HG02610 (cell line): ENCODE measurements around the gene HDAC2.
"Not testable (repeated sequence)": the region's sequence is repeated elsewhere in the genome, so short reads cannot be mapped to it uniquely, and the experiment has no call there.

Experiments
- ATAC-seq: cut with Tn5 transposase; IDR thresholded peaks from one replicate; pipeline ENCODE4 v1.9.1; 2021; ENCODE audit warnings: mild to moderate bottlenecking, moderate library complexity; ENCODE audit not compliant: unreplicated experiment

Gene HDAC2

DNA sequence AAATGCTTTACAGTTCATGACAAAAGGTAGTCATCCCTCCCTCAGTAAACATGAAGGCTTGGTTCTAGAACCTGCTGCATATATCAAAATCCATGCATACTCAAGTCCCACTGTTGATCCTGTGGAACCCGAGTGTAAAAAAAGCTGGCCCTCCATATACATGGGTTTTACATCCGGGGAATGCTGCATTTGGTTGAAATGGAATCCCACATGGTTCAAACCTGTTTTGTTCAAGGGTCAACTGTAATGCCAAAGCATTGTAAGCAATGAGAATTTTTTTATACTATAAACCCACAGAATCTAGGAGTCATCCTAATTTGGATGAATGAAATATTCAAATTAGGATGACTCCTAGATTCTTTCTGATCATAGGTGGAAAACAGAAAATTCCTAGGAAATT lies 5.9 kb upstream of the HDAC2 start:
- no peak for ATAC-seq

DNA sequence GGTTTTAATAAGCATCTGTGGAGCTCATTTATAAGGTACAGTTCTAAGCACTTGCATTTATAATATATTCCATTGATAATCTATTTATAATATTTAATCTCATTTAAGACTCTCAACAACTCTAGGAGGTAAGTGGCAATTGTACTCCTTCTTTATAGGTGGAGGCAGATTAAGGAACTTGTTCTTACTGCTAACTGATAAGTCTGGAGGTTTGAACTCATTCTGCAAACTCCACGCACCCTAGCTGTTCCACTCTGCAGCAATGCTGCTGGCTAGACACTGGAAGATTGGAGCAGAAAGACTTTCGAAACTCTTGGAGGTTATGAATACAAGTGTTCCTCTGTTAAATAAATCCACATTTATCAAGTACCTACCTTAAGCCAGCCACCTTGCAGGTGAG lies 793 bp upstream of the HDAC2 start:
- no peak for ATAC-seq

DNA sequence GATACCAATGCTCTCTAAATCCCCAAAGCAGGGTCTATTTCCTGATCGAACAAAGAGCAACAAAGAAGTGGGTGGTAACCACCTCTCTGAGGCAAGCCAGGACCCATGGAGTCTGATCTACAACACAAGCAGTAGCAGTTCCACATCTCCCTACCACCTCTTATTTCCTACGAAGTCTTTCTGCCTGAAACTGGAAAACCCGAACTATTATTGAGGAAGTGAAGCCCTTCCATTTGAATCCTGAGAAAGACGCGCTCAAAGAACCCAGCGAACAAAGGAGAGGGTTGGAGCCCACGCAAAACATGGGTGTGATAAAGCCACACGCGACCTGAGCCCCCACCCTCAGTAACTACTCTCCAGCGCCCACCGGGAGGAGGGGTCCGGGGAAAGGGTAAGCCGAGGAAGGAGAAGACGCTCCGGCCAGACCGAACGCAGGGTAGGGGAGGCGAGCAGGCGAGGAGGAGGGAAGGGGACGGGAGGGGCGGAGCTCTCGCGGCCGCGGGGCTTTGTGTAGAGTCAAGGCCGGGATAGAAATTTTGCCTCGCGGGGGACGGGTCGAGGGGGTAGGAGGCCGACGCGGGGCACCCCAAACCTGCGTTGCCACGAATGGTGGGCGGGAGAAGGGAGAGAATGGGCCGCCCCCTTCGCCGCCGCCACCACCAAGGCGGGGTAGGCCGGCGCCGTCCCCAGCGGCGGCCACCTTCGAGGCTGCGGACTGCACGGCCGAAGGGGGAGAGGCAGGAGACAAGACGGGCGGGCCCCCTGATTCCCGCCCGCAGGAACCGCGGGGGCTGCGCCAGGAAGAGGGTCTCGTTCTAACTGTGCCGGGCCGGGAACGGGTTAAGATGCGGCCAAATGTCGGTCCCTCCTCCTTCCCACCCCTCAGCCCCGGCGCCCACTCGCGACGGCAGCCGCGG lies 802 bp downstream of the HDAC2 start:
- ATAC-seq, result peak; percentile 37

DNA sequence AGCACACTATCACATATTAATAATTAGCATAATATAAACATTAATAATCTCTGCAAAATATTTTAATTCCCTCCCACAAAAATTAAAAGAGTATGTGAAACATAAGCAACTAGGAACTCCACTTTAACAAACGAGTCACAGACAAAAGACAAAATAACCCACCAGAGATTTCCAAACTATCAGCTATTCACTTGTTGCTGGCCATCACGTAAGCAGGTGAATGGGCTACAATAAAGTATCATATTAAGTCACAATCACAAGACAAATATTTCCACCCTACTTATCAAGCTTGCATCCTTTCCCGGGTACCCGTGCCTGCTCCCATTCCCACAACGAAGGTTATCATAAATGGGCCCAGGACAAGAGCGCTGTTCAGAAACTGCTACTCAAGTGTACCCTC lies 2.5 kb downstream of the HDAC2 start:
- no peak for ATAC-seq

DNA sequence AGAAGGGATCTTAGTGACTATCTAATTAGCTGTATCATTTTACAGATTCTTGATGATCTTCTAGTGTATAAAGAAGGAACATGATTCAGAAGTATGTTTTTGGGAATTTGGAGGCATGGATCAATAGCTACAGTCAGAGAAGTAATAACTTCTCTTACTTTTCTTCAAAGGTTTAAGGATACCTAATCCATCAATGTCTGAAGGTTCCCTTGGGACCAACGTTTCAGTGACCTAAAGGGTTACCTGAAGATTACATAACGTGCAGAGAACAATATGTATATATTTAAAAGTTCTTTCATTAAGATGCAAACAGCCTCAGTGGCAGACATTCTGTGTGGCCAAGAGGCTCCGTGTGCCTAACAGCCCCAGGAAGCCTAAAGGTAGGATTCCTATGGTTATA lies 3.2 kb downstream of the HDAC2 start:
- no peak for ATAC-seq

DNA sequence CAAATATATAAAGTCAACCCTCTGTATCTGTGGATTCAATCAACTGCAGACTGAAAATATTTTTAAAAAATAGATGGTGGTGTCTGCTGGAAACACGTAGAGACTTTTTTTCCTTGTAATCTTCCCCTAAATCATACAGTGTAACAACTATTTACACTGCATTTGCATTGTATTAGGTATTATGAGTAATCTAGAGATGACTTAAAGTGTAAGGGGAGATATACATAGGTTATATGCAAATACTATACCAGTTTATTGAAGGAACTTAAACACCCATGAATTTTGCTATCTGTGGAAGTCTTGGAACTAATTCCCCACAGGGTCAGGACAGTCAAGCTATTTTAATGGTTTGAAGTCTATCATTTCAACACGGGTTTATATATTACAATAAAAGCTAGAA lies 10.2 kb downstream of the HDAC2 start:
- peak; percentile 82 for ATAC-seq

DNA sequence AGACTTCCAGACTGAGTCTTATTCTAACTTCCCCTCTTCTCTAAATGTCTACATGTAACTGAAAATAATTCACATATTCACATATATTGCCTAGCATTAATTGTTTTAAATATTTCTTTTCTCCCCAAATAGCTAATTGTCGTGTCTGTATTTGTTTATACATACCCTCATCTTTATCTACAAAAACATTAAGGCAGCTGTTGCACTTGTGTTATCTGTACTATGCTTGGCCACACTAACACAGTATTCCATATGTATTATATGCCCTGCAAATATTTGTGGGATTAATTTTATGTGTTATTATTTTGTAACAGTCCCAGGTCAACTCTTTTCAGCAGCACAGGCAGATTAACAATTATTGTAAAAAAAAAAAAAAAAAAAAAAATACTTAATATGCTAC lies 11.7 kb downstream of the HDAC2 start:
- ATAC-seq, result no peak

DNA sequence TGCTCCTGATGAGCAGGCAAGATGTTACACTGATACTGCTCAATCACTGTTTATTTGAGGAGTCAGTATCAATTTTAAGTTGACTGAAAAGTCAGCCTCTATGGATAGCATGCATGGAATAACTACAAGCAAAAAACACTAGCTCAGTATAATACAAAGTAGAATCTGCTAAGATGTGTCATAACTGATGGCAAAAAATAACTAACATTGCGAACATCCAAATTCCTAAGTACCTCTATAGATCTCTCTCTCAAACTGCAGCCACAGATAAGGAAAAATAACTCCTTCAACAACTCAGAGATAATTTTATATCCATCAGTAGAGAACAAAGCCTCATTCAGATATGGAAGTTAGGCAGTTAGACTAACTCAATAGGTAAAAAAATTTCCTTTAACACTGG lies 16.3 kb downstream of the HDAC2 start:
- ATAC-seq, result no peak

DNA sequence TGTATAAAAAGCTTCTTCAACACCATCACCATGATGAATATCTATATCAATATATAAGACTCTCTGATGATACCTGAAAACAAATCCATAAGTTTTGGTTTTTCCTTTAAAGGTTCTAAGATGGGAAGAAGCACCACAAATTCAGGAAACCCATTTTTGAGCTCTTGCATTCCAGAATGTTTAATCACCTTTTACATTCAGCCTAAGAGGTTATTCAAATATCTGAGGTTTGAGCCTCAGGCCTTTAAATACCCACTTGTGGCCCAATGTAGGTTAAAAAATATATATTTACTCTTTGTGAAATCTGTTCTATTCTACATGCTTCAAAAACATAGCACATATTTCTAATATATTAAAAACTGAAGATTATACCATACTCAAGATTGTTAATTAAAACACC lies 17.6 kb downstream of the HDAC2 start:
- no peak for ATAC-seq

DNA sequence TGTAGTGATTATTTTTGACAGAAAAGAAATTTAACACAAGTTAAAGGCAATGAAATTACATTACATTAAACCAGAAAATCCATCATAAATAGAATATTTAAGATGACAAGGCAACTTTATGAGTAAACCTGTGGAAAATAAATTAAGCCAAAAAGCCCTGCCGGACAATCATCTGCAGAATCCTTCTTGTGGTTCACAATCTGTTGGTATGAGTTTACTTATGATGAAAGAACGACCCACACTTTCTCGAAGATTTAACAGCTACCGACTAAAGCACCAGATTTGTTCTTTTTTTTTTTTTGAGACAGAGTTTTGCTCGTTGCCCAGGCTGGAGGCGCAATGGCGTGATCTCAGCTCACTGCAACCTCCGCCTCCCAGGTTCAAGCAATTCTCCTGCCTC lies 21.4 kb downstream of the HDAC2 start:
- no peak for ATAC-seq

DNA sequence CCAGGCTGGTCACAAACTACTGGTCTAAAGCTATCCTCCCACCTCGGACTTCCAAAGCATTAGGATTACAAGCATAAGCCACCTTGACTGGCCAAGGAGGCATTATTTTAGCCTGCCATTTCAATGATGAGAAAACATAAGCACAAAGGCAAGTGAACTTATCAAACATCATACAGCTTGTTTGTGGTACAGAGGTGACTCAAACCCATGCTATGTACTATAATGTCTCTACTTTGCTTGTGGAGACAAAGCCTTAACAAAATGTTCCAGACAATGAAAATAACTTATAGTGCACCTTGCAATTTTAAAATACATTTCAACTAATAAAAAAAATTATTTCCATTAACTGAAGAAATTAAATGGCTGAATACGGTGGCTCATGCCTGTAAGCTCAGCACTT lies 26.2 kb downstream of the HDAC2 start:
- no peak for ATAC-seq

DNA sequence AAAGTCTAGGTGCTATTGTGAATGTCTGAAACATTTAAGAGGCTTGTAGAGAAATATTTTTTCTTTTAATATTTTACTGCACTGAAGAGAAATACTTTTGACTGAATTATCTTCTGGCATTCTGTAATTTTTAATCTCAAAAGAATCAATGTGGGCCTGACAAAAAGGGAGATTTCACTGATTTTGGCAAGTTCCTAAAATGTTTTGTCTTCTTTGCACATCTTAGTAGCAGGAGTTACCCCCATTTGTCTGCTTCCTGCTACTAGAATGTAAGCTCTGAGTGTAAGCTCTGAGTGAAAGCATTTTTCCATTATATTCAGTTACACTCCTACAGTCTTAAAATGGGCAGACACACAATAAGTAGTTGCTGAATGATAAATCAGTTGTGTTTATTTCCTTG lies 31.1 kb downstream of the HDAC2 start:
- no peak for ATAC-seq

DNA sequence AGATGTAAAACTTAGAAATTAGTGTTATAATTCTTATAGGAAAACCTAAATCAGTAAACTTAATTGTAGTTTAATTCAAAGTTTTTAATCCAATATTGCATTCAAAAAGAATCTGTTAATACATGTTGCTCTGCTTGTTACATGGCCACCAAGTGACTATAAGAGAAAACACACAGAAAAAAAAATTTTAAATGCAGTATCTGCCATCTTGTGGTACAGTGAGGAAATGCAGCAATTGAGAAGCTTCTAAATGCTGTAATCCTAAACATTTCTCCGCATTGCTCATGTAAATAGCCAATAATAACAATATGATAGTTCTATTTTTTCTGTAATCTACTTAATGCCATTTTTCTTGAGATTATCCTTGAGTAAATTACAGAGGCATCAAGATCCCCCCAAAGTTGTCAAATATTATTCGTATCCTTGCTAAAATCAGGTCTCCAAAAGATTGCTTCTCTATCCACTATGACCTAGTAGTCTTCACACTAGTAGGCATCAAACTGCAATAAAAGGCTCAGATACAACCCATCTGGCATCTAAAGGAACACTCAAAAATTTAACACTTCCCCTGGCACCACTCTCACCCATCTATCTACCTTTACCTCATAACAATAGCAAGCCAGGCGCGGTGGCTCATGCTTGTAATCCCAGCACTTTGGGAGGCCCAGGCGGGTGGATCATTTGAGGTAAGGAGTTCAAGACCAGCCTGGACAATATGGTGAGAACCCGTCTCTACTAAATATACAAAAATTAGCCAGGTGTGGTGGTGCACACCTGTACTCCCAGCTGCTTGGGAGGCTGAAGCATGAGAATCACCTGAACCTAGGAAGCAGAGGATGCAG lies 34.6 kb downstream of the HDAC2 start:
- ATAC-seq, result peak; percentile 78

DNA sequence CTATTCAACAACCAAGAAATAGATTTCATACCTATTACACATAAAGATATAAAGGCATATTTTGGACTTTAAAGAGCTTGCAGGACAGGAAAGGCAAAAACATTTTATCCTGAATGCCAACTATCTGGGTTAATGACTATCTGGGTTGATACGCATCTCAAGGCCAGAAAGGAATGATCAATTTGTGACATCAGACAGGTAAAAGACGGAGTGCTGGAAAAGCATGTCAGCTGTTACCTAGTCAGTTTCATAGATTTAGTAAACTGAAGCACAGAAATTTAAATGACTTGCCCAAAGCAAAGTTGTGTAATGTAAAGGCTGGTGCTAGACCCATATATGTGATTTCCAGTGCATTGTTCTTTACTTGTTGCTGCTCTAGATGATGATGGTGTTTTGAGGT lies 36.8 kb downstream of the HDAC2 start:
- no peak for ATAC-seq

DNA sequence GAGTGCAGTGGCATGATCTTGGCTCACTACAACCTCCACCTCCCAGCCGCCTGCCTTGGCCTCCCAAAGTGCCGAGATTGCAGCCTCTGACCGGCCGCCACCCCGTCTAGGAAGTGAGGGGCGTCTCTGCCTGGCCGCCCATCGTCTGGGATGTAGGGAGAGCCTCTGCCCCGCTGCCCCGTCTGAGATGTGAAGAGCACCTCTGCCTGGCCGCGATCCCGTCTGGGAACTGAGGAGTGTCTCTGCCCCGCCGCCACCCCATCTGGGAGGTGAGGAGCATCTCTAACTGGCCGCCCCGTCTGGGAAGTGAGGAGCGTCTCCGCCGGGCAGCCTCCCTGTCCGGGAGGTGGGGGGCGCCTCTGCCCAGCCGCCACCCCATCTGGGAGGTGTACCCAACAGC lies 39.0 kb downstream of the HDAC2 start:
- not testable (repeated sequence) for ATAC-seq

DNA sequence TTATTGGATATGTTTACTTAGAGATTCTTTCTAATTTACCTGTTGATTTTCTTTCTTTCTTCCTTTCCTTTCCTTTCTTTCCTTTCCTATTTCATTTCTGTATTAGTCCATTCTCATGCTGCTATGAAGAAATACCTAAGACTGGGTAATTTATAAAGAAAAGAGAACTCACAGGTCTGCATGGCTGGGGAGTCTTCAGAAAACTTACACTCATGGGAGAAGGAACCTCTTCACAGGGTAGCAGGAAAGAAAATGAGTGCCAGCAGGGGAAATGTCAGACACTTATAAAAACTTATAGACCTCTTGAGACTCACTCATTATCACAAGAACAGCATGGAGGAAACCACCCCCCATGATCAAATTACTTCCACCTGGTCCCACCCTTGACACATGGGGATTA lies 40.8 kb downstream of the HDAC2 start:
- no peak for ATAC-seq

DNA sequence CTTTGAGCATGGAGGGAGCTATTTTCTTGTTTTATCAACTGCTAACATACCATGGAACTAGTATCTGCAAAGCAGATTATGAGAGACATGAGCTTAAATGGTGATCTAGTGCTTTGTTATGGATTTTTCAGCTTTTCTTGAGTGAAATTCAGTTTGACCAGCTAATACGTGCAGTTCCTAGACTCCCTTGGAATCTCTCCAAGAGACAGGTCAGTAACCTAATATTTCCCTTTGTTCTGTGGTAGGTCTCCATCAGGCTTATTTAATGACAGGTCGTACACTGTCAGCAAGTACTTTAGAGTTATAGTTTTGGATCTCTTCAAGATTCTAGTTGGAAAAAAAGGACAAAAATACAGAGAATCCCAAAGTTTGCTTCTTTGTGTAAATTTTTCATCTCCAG lies 43.9 kb downstream of the HDAC2 start:
- no peak for ATAC-seq

DNA sequence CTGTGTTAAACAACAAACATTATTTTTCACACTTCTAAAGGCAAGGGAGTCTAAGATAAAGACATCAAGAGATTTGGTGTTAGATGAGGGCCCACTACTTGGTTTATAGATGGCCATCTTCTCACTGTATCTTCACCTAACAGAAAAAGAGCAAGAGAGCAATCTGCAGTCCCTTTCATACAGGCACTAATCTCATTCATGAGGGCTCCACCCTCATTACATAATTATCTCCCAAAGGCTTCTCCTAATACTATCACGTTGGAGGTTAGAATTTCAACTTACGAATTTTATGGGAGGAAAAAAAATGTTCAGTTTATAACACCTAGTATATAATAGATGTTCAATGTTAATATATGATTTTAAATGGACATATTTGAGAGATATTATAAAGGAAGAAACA lies 45.6 kb downstream of the HDAC2 start:
- no peak for ATAC-seq

DNA sequence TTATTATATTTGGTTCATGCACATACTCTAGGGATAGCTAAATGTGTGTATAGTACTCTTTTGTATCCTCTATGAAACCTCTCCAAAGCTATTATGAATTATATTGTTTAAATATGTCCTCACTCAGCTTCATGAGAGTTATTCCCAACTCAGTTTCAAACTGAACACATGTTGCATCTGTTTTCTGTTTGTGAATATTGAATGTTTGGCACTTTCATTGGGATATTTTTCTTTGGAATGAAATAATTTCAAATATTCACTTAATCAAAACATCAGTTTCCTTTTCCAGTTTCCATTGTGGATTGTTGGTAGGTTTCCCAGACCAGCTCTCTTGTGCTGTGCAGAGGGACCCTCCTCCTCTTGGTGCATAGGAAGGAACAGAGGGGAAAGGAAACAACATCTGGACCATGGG lies 46.6 kb downstream of the HDAC2 start:
- ATAC-seq, result no peak

DNA sequence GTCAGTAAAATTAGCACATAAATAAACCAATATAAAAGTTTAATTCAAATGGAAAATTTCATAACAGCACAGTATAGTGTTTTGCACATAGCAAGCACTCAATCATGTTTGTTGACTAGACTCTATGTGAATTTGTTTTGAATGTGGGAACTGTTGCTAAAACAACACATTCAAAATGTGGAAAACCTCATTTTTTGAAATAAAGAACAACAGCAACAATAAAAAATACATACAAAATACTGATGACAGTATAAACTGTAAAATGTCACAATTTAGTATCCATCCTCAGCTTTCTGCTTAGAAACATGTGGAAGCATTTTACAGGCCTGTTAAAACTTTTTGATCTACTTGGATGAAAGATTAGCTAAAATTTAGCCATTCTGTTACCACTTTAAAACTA lies 47.4 kb downstream of the HDAC2 start:
- ATAC-seq, result no peak

DNA sequence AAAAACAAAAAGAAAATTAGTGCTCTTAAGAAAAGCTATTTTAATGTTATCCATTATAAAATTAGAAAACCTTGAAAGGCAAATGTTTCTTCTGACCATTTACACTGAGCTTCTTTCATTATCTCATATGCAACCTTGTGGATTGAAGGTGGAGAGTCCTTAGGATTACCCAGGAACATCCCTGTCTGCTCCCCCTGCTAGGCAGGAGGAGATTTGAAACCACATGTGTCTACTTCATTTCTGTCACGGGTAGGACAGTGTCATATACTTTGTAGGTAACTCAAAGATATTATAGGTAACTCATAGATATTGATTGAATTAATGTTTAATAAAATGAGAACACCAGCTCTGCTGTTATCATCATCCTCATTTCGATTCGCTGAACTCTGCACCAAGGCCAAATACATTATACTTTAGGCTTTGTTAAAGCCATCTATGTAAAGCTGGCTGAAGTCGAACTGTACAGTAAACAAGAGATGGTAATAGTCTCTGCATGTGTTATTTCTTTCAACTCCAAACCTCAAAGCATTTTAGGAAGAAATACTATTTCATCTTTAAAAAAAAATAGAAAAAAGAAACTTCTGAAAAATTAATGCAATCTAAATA lies 49.5 kb downstream of the HDAC2 start:
- ATAC-seq, result no peak
